Activated CD8-positive, alpha-beta memory T cell treated with anti-CD3 and anti-CD28 coated beads, Interleukin-2, amount 50 U/mL, for 4 hours (primary cell): ENCODE data around the gene ZBTB7B.

Source experiments
- DNase-seq: peaks from one replicate; pipeline ENCODE4 v3.0.0-alpha.2; 2020

ZBTB7B gene

DNA sequence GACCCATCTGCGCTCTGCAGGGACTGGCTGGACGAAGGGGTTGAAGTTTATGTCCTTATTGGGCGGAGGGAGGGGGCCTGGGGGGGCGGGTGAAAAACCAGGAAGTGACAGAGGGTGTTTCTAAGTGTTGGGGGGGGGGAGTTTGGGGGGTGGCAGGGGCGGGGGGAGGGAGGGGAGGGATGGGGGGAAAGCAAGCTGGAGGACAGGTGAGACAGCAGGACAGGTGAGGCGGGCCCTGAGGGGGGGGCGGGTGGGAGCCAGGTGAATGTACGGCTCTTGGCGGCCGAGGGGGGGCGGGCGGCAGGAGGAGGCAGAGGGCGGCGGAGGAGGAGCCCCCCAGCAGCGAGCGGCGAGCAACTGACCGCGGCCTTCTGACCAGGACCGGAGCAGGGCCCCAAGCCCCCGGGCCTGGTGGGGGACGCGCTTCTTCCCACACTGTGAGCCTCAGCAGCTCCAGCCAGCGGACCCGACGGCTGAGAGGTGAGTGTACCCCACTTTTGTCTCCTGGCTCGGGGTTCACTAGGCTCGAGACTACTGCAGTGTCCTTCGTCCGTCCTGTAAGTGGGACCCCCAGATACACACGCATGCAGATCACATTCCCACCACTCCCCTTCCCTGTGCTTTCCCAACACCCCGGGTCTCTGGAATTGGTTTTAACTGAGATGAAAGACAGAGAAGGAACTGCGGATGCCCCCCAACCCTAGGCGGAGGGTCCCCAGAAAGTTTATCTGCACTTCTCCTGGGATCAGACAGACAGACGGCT, at the start of gene ZBTB7B:
Gene ZBTB7B, plus strand, starts transcription at position 339 of the 763 bp plus-strand sequence. CDS start 11,859 bp downstream, outside the sequence.
- DNase-seq = no peak

GRCh38 chr1:154953611-154954038, 49.0 kb upstream of the ZBTB7B start:
- no peak for DNase-seq

DNA sequence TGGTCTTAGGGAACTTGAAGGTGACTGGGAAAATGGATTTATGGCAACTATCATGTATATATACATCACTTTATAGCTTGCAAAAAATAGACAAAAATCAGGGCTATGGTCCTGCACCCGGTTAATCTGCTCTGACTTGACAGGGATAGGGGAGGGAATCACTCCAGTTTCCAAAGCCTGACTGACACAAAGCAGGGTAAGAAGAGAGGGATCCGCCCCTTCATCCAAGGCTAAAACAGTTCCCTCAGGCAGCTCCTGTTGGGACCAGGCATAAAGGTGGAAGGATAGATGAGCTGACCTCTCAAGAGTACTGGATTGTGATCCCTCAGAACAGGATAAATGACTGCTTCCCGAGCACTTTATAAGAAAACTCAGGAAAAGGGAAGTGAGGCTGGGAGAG, 48.1 kb upstream of the ZBTB7B start:
- no peak for DNase-seq

DNA sequence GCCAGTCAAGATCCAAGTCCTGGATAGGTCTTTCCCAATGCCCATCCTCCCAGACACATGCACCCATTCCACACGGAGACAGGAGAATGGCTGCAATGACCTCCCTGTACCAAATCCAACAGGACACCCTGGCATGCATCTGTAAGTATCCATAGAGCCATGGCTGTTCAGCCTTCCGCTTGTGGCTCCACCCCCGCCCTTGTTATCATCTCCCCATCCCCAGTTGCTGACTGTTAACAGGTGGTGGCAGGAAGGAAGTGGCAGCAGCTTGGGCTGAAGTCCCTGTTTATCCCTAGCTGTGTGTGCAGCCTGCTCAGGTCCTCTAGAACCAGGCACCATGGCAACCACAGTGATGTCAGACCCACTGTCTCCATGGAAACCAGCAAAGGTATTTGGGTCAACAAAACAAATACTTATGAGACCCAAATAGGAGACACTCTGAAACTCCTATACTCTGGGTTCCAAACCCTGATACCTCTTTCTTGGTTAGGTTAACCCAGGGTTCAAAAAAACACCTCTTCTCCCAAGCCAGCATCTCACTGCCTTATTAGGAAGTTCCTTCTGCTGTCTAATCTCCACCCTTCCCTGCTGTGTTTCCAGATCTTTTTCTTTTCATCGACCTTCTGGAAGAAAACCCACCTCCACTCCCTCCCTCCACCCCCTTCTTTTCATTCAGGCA, 47.4 kb upstream of the ZBTB7B start:
- DNase-seq = peak; percentile 80

GRCh38 chr1:154955718-154956543, 46.7 kb upstream of the ZBTB7B start, which contains the start of gene PBXIP1:
TSS of gene PBXIP1 (minus strand) at chr1:154956099. CDS start at chr1:154953721, 2,378 bp downstream.
- peak; percentile 71 for DNase-seq

- no peak for DNase-seq
Observed at GRCh38 chr1:154956544-154956941, 46.1 kb upstream of the ZBTB7B start.

- DNase-seq = no peak
Observed at GRCh38 chr1:154957091-154957657, 45.4 kb upstream of the ZBTB7B start.

GRCh38 chr1:154958036-154958435, 44.6 kb upstream of the ZBTB7B start:
- no peak for DNase-seq

DNA sequence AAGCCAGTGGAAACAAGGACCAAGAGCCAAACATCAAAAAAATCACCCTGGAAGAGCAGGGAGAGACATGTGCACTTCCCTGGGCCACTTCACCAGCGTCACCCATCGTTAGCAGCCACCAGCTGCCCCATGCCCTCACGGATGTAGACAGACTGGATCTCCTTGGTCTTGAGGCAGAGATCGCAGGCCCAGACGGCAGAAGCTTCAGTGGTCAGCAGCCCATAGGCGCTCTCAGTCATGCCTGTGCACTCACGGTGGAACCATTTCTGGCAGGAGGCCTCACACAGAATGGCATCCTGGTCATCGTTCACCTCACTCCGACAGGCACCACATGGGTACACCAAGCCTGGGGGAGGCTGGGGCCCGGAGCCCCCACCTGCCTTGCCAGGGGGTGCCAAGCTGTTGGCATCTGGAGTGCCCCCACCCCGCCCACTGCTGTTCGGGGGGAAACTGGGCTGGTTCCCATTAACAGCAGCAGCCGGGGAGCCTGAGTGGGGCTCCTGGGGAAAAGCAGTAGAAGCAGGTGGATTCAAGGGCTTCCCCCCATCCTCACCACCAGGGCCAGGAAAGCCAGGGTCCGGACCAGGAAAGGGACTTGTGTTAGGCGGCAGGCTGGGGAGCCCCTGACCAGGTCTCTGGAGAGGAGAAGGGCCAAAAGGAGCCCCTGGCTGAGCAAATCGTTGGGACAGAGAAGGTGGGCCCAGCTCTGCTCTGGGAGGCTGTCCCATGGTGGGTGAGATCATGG, 43.7 kb upstream of the ZBTB7B start:
- no peak for DNase-seq

DNA sequence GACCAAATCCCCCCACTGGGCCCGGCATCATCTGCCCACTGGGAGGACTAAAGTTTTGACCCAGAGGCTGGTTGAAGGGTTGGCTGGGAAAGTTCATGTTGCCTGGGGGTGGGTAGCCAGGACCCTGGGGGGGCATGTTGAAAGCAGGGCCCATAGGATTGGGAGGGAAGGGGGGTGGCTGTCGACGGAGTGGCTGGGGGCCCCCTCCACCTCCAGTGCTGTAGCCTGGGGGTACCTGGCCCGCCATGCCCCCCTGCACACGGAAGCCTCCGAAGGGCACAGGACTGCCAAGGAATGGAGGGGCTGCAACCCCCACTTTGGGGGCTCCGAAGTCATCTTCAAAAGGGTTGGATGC, 43.2 kb upstream of the ZBTB7B start:
- DNase-seq = no peak

- DNase-seq = no peak
Observed at GRCh38 chr1:154960446-154961136, 42.0 kb upstream of the ZBTB7B start.

DNA sequence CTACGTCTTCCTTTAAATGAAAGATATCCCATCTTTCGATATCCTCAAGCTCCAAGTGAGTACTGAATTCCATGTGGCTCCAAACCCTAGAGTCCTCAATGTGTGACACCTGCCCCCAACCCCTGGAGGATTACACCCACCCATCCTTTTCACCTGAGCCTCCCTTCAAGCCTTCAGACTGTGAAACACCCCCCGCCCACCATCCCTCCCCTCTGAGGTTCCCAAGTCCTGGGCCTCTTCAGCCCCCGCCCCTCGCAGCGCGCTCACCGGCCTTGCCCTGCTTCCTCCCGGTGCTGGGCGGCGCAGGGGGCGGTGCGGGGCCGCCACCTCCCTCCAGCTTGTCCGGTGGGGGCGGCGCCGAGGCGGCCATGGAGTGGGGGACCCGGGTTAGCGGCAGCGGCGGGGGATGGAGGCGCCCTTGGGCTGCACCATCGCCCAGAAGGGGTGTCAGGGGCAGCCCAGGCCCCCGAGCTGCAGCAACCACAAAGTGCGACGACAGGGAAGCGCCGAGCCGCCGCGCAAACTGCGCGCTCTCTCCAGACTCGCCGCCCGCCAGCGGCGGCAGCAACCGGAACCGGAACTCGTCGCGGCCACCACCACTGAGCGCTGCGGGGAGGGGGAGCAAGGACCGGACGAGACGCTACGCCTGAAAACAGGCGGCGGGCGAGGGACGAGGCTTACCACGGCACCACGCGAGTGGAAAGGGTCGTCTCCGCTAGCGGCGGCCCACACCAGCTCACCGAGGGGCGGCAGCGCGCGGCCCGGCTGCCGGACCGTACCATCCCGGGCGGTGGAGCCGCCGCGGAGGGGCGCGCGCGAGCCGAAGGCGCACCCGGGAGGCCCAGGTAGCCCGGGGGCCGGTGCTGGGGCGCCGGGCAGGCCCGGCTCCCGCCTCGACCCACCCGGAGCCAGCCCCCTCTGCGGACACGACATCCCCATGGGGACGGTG, 41.1 kb upstream of the ZBTB7B start, which contains the start of gene PYGO2:
Gene PYGO2, minus strand, starts transcription at position 576 of the 949 bp plus-strand sequence. Its CDS starts 206 bp downstream, at position 370.
- DNase-seq = peak; percentile 79

GRCh38 chr1:154962156-154962749, 40.3 kb upstream of the ZBTB7B start:
- DNase-seq = no peak

DNA sequence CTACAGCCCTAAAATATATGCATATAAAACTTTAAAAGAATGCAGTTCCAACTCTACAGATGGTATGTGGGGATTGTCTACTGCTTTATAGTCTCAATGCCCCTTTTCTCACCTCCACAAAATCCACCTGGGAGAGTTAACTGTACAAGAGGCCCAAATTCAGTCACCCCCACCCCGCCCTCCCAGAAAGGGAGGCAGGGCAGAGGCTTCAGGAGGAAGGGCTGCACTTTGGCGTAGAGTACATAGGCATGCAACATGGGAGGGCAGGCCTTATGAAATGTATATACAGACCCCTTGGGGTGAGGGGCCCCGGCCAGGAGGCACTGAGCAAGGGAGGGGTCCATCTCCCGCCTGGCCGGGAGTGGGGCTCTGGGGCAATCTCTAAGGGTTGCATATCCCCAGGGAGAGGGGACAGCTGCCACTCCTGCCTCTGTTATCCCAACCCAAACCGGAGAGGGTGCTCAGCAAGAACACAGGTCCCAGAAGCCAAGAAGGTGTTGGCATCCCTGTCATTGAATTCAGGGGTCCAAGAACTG, 39.7 kb upstream of the ZBTB7B start:
- DNase-seq = no peak

DNA sequence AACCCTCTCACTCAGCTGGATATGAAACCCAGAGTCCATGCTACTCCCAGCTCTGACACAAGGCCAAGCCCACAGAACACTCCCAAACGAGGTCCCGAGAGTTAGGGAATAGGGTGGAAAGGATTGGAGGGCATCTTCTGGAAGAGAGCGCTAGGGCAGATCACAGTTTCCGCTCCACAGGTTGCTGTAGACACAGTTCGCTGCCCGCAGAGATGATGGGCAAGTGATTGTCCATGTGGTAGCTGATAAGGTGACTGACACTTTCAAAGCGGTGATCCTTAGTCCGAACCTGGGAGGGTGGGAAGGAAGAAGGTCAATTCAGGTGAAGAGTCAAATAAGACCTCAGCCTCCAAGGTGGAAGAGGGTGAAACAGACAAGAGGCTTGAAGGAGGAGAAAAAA, 39.0 kb upstream of the ZBTB7B start:
- DNase-seq = no peak

DNA sequence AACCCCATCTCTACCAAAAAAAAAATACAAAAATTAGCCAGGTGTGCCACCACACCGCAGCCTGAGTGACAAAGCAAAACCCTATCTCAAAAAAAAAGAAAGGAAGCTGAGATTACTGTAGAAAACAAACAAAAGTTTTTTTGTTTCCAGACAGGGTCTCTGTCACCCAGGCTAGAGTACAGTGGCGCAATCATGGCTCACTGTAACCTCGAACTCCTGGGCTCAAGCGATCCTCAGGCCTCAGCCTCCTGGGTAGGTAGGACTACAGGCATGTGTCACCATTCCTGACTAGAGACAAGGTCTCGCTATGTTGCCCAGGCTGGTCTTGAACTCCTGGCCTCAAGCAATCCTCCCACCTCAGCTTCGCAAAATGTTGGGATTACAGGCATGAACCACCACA, 38.2 kb upstream of the ZBTB7B start:
- DNase-seq = no peak

DNA sequence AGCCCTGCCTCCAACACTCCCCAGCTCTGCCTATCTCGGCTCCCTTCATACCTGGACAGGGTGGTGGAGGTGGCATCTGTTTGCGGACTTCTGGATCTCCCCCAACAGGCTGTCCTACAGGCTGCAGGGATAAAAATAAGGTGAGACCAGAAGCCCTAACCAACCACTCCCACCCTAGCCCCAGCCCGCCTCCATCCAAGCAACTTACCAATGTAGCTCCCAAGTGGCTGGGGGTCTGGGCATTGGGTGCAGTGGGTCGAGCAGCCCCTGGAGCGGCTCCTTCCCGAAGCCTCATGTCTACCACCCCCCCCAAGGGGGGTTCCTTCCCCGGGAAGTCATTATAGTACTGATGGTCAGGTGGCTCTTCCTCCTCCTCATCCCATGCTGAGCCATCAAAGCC, 36.5 kb upstream of the ZBTB7B start:
- DNase-seq = no peak

- DNase-seq = no peak
Observed at GRCh38 chr1:154967331-154967950, 35.2 kb upstream of the ZBTB7B start.

- DNase-seq = no peak
Observed at GRCh38 chr1:154968731-154969130, 33.9 kb upstream of the ZBTB7B start.
